Measurements from ENCODE around the gene RCN2. TPM values are rescaled to one million over a fixed set of nuclear protein-coding genes. Genes with fewer than 3 reads are reported as not detected.

Gene RCN2
- total RNA-seq, 1 experiment from 2014 or later, result 180 TPM

Other genes with a start within 250 kb of the RCN2 start
- 3.6 and 4.6 TPM in 2 replicates for gene SCAPER, start 26.4 kb upstream of the RCN2 start, total RNA-seq (2014; rRNA removed; shearing (Covaris generic))
- not detected in 2 replicates for gene PSTPIP1, start 63.4 kb downstream of the RCN2 start, total RNA-seq (2014; rRNA removed; shearing (Covaris generic))
- 235 and 245 TPM in 2 replicates for gene TSPAN3, start 139.4 kb downstream of the RCN2 start, total RNA-seq (2014; rRNA removed; shearing (Covaris generic))